B cell (primary cell): ENCODE measurements around the gene EPS8L3.

ENCODE experiments used
- EZH2 ChIP-seq: IDR thresholded peaks from 2 replicates; pipeline ENCODE4 v1.6.1; 2012; ENCODE audit warnings: borderline replicate concordance, low read depth, mild to moderate bottlenecking, moderate library complexity, low read length; ENCODE audit not compliant: insufficient read depth, poor library complexity, severe bottlenecking
- TF ChIP-seq, protein P1 (sequence below): fragments of 200-600 bp; IDR thresholded peaks from one replicate; pipeline ENCODE4 v1.8.0; 2022; ENCODE audit warnings: antibody characterized with exemption, mild to moderate bottlenecking

DNA sequence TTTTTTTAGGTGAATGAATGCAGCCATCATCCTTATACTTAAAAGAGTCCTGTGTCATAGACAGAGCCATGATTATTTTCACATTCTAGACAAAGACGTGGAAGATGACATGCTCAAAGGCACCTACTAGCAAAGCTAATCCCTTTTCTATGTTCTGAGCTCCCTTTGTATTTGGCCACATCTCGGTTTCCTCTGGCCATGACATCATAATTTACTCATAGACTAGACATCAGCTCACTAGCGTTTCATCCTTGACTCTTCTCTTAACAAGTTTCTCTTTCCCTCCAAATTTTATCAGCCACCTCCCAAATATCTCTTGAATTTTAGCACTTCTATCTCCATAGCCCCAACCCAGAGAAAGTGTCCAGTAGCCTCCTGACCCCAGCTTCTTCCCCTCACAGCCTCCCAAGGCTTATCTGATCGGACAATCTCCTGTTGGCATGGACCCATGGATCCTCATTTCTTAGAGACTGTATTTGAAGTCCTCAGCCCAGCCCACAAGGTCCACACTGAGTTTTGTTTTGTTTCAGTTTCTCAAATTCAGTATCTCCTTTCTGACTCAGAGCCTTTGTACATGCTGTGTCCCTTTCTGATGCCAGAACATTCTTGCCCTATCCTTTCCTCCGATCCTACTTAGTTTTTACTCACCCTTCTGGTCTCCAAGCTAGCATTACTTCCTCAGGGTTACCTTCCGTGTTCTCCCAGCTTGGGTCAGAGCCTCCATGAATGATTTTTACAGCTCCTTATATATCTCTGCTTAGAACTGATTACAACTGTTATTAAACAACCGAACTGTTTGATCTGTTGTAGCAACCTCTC is 33.0 kb upstream of the EPS8L3 start:
- TF ChIP-seq, protein P1, sequence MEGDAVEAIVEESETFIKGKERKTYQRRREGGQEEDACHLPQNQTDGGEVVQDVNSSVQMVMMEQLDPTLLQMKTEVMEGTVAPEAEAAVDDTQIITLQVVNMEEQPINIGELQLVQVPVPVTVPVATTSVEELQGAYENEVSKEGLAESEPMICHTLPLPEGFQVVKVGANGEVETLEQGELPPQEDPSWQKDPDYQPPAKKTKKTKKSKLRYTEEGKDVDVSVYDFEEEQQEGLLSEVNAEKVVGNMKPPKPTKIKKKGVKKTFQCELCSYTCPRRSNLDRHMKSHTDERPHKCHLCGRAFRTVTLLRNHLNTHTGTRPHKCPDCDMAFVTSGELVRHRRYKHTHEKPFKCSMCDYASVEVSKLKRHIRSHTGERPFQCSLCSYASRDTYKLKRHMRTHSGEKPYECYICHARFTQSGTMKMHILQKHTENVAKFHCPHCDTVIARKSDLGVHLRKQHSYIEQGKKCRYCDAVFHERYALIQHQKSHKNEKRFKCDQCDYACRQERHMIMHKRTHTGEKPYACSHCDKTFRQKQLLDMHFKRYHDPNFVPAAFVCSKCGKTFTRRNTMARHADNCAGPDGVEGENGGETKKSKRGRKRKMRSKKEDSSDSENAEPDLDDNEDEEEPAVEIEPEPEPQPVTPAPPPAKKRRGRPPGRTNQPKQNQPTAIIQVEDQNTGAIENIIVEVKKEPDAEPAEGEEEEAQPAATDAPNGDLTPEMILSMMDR, result no peak
- no peak for TF ChIP-seq EZH2
